OCI-LY3 (cell line): Measurements from ENCODE around the gene SF3B6.

Experiments
- CTCF ChIP-seq: fragments of 200-600, 300-600 bp; sonication (generic); IDR thresholded peaks from 2 replicates; pipeline ENCODE4 v1.5.1; 2014; ENCODE audit warnings: antibody characterized with exemption, low read length, low read depth
- EZH2phosphoT487 ChIP-seq: fragments of 200-600 bp; shearing (Covaris generic); IDR thresholded peaks from 2 replicates; pipeline ENCODE4 v1.6.1; 2018; ENCODE audit warnings: antibody characterized with exemption, mixed run types, low read depth

GRCh38 chr2:24054366-24055010 is 21.6 kb downstream of the SF3B6 start:
- TF ChIP-seq CTCF = no peak
- no peak for TF ChIP-seq EZH2phosphoT487
